Esophagus muscularis mucosa (tissue), 4 donors: ENCODE data around the gene LRRC14B. TPM values are rescaled to one million over a fixed set of nuclear protein-coding genes. Genes with fewer than 3 reads are reported as not detected.

Experiments
- DNase-seq: peaks from one replicate; pipeline ENCODE4 v3.0.0-alpha.2; 2017; ENCODE audit errors: extremely low spot score
- H3K27ac ChIP-seq, 4 donors: fragments of 200-600 bp; sonication (generic); replicated peaks in 1 of 4; 1 replicate in 3 of 4; 2 replicates in 1 of 4; pipeline ENCODE4 v1.5.1; 2016 to 2019; ENCODE audit warnings: mild to moderate bottlenecking in 1 of 4
- H3K27me3 ChIP-seq, 4 donors: fragments of 200-600 bp; sonication (generic); one replicate each; pipeline versions ENCODE4 v1.5.1 to v1.6.0; 2016 to 2019
- H3K36me3 ChIP-seq, 4 donors: fragments of 200-600 bp; sonication (generic); one replicate each; pipeline ENCODE4 v1.5.1; 2016 to 2019
- H3K4me1 ChIP-seq, 4 donors: fragments of 200-600 bp; sonication (generic); one replicate each; pipeline ENCODE4 v1.5.1; 2016 to 2019
- H3K4me3 ChIP-seq, 4 donors: fragments of 200-600 bp; sonication (generic); 1 replicate in 2 of 4; 2 replicates in 2 of 4; pipeline ENCODE4 v1.5.1; 2016 to 2019; ENCODE audit warnings: mild to moderate bottlenecking in 4 of 4, moderate library complexity in 1 of 4
- H3K9me3 ChIP-seq, 4 donors: fragments of 200-600 bp; sonication (generic); 1 replicate in 3 of 4; 2 replicates in 1 of 4; pipeline ENCODE4 v1.5.1; 2016 to 2019
- CTCF ChIP-seq, 3 experiments: fragments of 200-600 bp in 2 of 3; fragments of 450-650 bp in 1 of 3; sonication (generic) in 2 of 3; IDR thresholded peaks; one replicate each; pipeline ENCODE4 v1.5.1; 2017 to 2019; ENCODE audit warnings: antibody characterized with exemption in 3 of 3, mild to moderate bottlenecking in 2 of 3, moderate library complexity in 1 of 3
- EP300 ChIP-seq: sonication (generic); formaldehyde crosslinking; IDR thresholded peaks from one replicate; pipeline ENCODE4 v1.6.1; 2017; ENCODE audit warnings: antibody characterized with exemption
- POLR2A ChIP-seq: fragments of 450-650 bp; IDR thresholded peaks from one replicate; pipeline ENCODE4 v1.6.1; 2017; ENCODE audit warnings: antibody characterized with exemption, moderate library complexity, mild to moderate bottlenecking, low read depth
- POLR2AphosphoS5 ChIP-seq, 2 donors: sonication (generic); formaldehyde crosslinking; IDR thresholded peaks; one replicate each; pipeline ENCODE4 v1.6.1; 2017; ENCODE audit warnings: antibody characterized with exemption in 2 of 2
- WGBS: methylation state at CpG from one replicate; pipeline ENCODE4 v1.1.5; 2018; 5-methylcytosine and 5-hydroxymethylcytosine counted together
- intact Hi-C: fragments of 100-400 bp; cut with DNase I; formaldehyde crosslinking; loops from one replicate; pipeline ENCODE4 v1.15.1; 2023
- total RNA-seq, 4 donors: library from RNA; depleted of rRNA; stranded (reverse); fragments of >200 nt; gene quantifications; one replicate each; pipeline versions ENCODE4 v1.1.0 to v1.2.1, GENCODE V29; 2016

The LRRC14B gene
- total RNA-seq, 4 donors from 2014 or later, result not detected

DNA sequence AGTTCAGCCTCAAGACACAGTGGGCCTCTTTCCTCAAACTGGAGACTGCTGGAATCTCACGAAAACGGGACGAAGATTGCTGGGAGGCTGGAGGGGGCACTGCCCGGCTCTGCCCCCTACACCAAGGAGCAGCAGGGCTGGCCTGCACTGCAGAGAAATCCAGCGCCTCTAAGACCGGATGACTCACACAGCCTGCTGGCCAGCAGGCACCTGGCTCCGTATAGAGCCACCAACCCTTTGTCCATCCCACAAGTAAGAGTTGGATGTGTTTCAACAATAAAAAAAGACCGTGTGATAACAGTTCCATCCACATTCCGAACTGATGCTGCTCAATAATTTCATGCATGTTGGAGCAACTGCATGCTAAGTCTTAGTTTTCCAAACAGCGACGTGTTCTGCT lies 15.1 kb downstream of the LRRC14B start:
- 67% methylated on average over 11 of the region's 11 CpGs for WGBS
- Histone ChIP-seq H3K4me3 (no peak overlapping the region), H3K27me3 (no peaks in the 10 kb centered on the region), H3K27ac (no peak overlapping the region), H3K36me3 (peaks cover 12 to 50% (median 33%) of the 10 kb centered on the region in 4 donors), H3K9me3 (no peaks in the 10 kb centered on the region), H3K4me1 (peaks cover 0 to 23% (median 15%) of the 10 kb centered on the region in 4 donors)
- TF ChIP-seq CTCF (IDR thresholded peaks at IDR 0.05), result no peak
- TF ChIP-seq POLR2AphosphoS5 (IDR thresholded peaks at IDR 0.05), result no peak
- no peak for TF ChIP-seq POLR2A
- no peak for TF ChIP-seq EP300
- intact Hi-C loops, result no loop called here
- no peak for DNase-seq

- 85% methylated on average over 8 of the region's 8 CpGs for WGBS
- no peaks in the 10 kb centered on the region for H3K9me3 ChIP-seq
- H3K36me3 ChIP-seq, result peaks cover 12 to 50% (median 31%) of the 10 kb centered on the region in 4 donors
- no peak overlapping the region for H3K27ac ChIP-seq
- intact Hi-C loops, result no loop called here
- DNase-seq, result no peak
- peaks cover 0 to 23% (median 13%) of the 10 kb centered on the region in 4 donors for H3K4me1 ChIP-seq
- H3K27me3 ChIP-seq, result no peaks in the 10 kb centered on the region
- no peak for TF ChIP-seq EP300
- TF ChIP-seq POLR2AphosphoS5 (IDR thresholded peaks at IDR 0.05), result no peak
- TF ChIP-seq POLR2A, result no peak
- no peak for TF ChIP-seq CTCF (IDR thresholded peaks at IDR 0.05)
- H3K4me3 ChIP-seq, result no peak overlapping the region
Measured at GRCh38 chr5:206927-207536, 15.7 kb downstream of the LRRC14B start.

- Histone ChIP-seq H3K4me3 (no peak overlapping the region), H3K9me3 (no peaks in the 10 kb centered on the region), H3K36me3 (peaks cover 12 to 47% (median 28%) of the 10 kb centered on the region in 4 donors), H3K27ac (no peak overlapping the region), H3K4me1 (peaks cover 0 to 23% (median 13%) of the 10 kb centered on the region in 4 donors), H3K27me3 (no peaks in the 10 kb centered on the region)
- intact Hi-C loops, result no loop called here
- WGBS, result 87% methylated on average over 14 of the region's 14 CpGs
- no peak for DNase-seq
- TF ChIP-seq CTCF (IDR thresholded peaks at IDR 0.05) (no peak), POLR2A (no peak), POLR2AphosphoS5 (IDR thresholded peaks at IDR 0.05) (no peak), EP300 (no peak)
Measured at GRCh38 chr5:207599-207998, 16.3 kb downstream of the LRRC14B start.

DNA sequence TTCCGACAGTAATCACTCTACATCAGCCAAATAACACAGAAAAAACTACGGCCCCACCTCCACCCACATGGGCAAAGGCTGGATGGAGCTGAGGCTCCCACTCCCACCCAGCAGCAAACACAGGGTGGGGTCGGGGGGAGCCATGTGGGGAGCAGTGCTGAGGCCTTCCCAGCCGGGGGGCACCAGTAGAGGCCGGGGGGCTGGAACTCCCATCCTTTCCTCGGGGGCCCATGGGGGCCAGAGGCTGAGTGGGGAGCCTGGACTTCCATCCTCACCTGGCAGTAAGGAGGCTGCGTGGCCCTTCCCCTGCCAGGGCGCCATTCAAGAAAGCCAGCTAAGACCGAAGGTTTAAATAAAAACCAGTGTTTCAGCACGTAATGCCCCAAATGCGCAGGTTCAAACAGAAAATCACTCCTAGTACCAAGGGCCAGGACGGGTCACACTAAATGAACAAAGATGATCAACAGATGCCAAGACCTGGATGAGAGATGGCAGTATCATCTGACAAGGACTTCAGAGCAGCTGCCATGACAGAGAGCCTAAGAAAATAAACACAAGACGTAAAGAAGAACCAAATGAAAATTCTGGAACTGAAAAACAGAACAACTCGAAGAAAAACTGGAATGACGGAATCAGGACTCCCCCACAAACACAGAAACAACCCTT lies 17.3 kb downstream of the LRRC14B start:
- Histone ChIP-seq H3K27ac (no peak overlapping the region), H3K9me3 (no peaks in the 10 kb centered on the region), H3K4me1 (peaks cover 0 to 23% (median 13%) of the 10 kb centered on the region in 4 donors), H3K4me3 (no peak overlapping the region), H3K36me3 (peaks cover 12 to 42% (median 21%) of the 10 kb centered on the region in 4 donors), H3K27me3 (no peaks in the 10 kb centered on the region)
- TF ChIP-seq CTCF (IDR thresholded peaks at IDR 0.05), result no peak
- no peak for TF ChIP-seq POLR2AphosphoS5 (IDR thresholded peaks at IDR 0.05)
- TF ChIP-seq POLR2A, result no peak
- no peak for TF ChIP-seq EP300
- DNase-seq, result no peak
- 79% methylated on average over 15 of the region's 15 CpGs for WGBS
- intact Hi-C loops, result no loop called here
